ENCODE results near the gene KDM4D. TPM values are rescaled to one million over a fixed set of nuclear protein-coding genes. Genes with fewer than 3 reads are reported as not detected.

The KDM4D gene
- polyA plus RNA-seq, 1 of the 3 experiments (the other 2 are of a cell fraction) = 1.2 TPM

DNA sequence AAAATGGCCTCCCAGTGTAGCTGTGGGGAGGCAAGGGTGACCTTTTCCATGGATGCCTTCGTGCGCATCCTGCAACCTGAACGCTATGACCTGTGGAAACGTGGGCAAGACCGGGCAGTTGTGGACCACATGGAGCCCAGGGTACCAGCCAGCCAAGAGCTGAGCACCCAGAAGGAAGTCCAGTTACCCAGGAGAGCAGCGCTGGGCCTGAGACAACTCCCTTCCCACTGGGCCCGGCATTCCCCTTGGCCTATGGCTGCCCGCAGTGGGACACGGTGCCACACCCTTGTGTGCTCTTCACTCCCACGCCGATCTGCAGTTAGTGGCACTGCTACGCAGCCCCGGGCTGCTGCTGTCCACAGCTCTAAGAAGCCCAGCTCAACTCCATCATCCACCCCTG lies 24.8 kb downstream of the KDM4D start:
- H3K79me2 ChIP-seq (ENCODE audit: insufficient read depth) = no peaks in the 10 kb centered on the region
- POLR2A ChIA-PET = no interaction called here
- DNase-seq = no peak
- no peak for TF ChIP-seq FOSL2 (IDR thresholded peaks at IDR 0.05; ENCODE audit: borderline replicate concordance, low read depth)
- no peak for TF ChIP-seq POLR2AphosphoS5 (IDR thresholded peaks at IDR 0.05; ENCODE audit: low read depth, low read length)
- TF ChIP-seq, protein P1, sequence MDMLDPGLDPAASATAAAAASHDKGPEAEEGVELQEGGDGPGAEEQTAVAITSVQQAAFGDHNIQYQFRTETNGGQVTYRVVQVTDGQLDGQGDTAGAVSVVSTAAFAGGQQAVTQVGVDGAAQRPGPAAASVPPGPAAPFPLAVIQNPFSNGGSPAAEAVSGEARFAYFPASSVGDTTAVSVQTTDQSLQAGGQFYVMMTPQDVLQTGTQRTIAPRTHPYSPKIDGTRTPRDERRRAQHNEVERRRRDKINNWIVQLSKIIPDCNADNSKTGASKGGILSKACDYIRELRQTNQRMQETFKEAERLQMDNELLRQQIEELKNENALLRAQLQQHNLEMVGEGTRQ (IDR thresholded peaks at IDR 0.05; ENCODE audit: borderline replicate concordance, low read depth, low read length) = no peak
- no peak for TF ChIP-seq JUND (IDR thresholded peaks at IDR 0.05)
- TF ChIP-seq MEF2A (IDR thresholded peaks at IDR 0.05; ENCODE audit: borderline replicate concordance, low read depth) = no peak
- no peak for TF ChIP-seq EP300 (IDR thresholded peaks at IDR 0.05; ENCODE audit: borderline replicate concordance in 1 of 2, low read depth in 1 of 2, low read length in 1 of 2)
- no peak for TF ChIP-seq TEAD4 (IDR thresholded peaks at IDR 0.05; ENCODE audit: borderline replicate concordance, insufficient read depth)
- TF ChIP-seq RAD21 (IDR thresholded peaks at IDR 0.05; ENCODE audit: low read length) = no peak
- TF ChIP-seq MAX (IDR thresholded peaks at IDR 0.05; ENCODE audit: low read depth) = no peak
- H3K9ac ChIP-seq = no peak overlapping the region
- no peaks in the 10 kb centered on the region for H3F3A ChIP-seq (replicated peaks; ENCODE audit: insufficient read depth)
- no peaks in the 10 kb centered on the region for H4K20me1 ChIP-seq (ENCODE audit: insufficient read depth)
- CTCF ChIA-PET = no interaction called here
- H3K4me1 ChIP-seq (ENCODE audit: control insufficient read depth in 1 of 2, insufficient read depth in 2 of 2, low read depth in 1 of 2, low read length in 1 of 2) = no peaks in the 10 kb centered on the region
- H3K4me3 ChIP-seq (ENCODE audit: low read depth in 2 of 2, low read length in 1 of 2) = no peak overlapping the region
- no peaks in the 10 kb centered on the region for H3K9me3 ChIP-seq
- 89% methylated on average over 7 of the region's 13 CpGs for WGBS (ENCODE audit: low lambda C conversion rate)
- no peaks in the 10 kb centered on the region for H3K9me2 ChIP-seq
- H3K4me2 ChIP-seq = no peak overlapping the region
- H2AFZ ChIP-seq (ENCODE audit: low read depth) = no peak overlapping the region
- H3K27me3 ChIP-seq (ENCODE audit: insufficient read depth) = no peaks in the 10 kb centered on the region
- no peaks in the 10 kb centered on the region for H3K36me3 ChIP-seq (replicated peaks in 1 of 2; ENCODE audit: control insufficient read depth in 1 of 2, insufficient read depth in 2 of 2, low read length in 1 of 2)
- H3K27ac ChIP-seq (ENCODE audit: low read depth in 2 of 2, low read length in 1 of 2) = no peak overlapping the region

GRCh38 chr11:95003716-95004115 lies 30.2 kb downstream of the KDM4D start:
- Histone ChIP-seq H3K4me1 (ENCODE audit: control insufficient read depth in 1 of 2, insufficient read depth in 2 of 2, low read depth in 1 of 2, low read length in 1 of 2) (no peaks in the 10 kb centered on the region), H3K9ac (no peak overlapping the region), H3K27ac (ENCODE audit: low read depth in 2 of 2, low read length in 1 of 2) (no peak overlapping the region), H3K27me3 (ENCODE audit: insufficient read depth) (no peaks in the 10 kb centered on the region), H3K4me2 (no peak overlapping the region), H3K9me2 (no peaks in the 10 kb centered on the region), H3F3A (replicated peaks; ENCODE audit: insufficient read depth) (no peaks in the 10 kb centered on the region), H3K9me3 (peaks cover 6% of the 10 kb centered on the region; the same call in 1 of the 2 replicates), H3K79me2 (ENCODE audit: insufficient read depth) (no peaks in the 10 kb centered on the region), H3K36me3 (replicated peaks in 1 of 2; ENCODE audit: control insufficient read depth in 1 of 2, insufficient read depth in 2 of 2, low read length in 1 of 2) (no peaks in the 10 kb centered on the region), H2AFZ (ENCODE audit: low read depth) (no peak overlapping the region), H4K20me1 (ENCODE audit: insufficient read depth) (no peaks in the 10 kb centered on the region), H3K4me3 (ENCODE audit: low read depth in 2 of 2, low read length in 1 of 2) (no peak overlapping the region)
- ChIA-PET POLR2A (no interaction called here), CTCF (no interaction called here)
- DNase-seq = no peak
- TF ChIP-seq JUND (IDR thresholded peaks at IDR 0.05) (no peak), FOXJ3 (CRISPR knock-in tag; IDR thresholded peaks at IDR 0.05) (no peak), RXRA (IDR thresholded peaks at IDR 0.05; ENCODE audit: borderline replicate concordance, low read depth) (no peak), CHD2 (IDR thresholded peaks at IDR 0.05; ENCODE audit: low read length, partially characterized antibody) (no peak), NFIC (IDR thresholded peaks at IDR 0.05; ENCODE audit: borderline replicate concordance) (no peak), EP300 (IDR thresholded peaks at IDR 0.05; ENCODE audit: borderline replicate concordance in 1 of 2, low read depth in 1 of 2, low read length in 1 of 2) (no peak), RAD21 (IDR thresholded peaks at IDR 0.05; ENCODE audit: low read length) (no peak), PBX3 (IDR thresholded peaks at IDR 0.05) (no peak), ZBTB33 (IDR thresholded peaks at IDR 0.05; ENCODE audit: borderline replicate concordance, low read depth) (no peak), TAF1 (IDR thresholded peaks at IDR 0.05; ENCODE audit: borderline replicate concordance, low read depth, low read length) (no peak), SIN3A (IDR thresholded peaks at IDR 0.05; ENCODE audit: borderline replicate concordance, low read depth, low read length) (no peak)
- TF ChIP-seq, protein P2, sequence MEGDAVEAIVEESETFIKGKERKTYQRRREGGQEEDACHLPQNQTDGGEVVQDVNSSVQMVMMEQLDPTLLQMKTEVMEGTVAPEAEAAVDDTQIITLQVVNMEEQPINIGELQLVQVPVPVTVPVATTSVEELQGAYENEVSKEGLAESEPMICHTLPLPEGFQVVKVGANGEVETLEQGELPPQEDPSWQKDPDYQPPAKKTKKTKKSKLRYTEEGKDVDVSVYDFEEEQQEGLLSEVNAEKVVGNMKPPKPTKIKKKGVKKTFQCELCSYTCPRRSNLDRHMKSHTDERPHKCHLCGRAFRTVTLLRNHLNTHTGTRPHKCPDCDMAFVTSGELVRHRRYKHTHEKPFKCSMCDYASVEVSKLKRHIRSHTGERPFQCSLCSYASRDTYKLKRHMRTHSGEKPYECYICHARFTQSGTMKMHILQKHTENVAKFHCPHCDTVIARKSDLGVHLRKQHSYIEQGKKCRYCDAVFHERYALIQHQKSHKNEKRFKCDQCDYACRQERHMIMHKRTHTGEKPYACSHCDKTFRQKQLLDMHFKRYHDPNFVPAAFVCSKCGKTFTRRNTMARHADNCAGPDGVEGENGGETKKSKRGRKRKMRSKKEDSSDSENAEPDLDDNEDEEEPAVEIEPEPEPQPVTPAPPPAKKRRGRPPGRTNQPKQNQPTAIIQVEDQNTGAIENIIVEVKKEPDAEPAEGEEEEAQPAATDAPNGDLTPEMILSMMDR (IDR thresholded peaks at IDR 0.05) = no peak

All from SK-N-SH (cell line).